Keratinocyte (primary cell): Measurements from ENCODE around the gene NCEH1. TPM values are rescaled to one million over a fixed set of nuclear protein-coding genes. Genes with fewer than 3 reads are reported as not detected.

Experiments
- DNase-seq: peaks from one replicate; pipeline ENCODE4 v3.0.0-alpha.2; 2011; ENCODE audit warnings: low read depth, missing footprints, low spot score
- FAIRE-seq: peaks from 2 replicates; lab custom pipeline; 2011; peaks lifted over from hg19 to GRCh38; lab: Jason Lieb, UNC
- H2AFZ ChIP-seq: 2 replicates; pipeline ENCODE4 v1.6.0; 2012; ENCODE audit warnings: low read length, control low read depth, inconsistent platforms; ENCODE audit not compliant: control insufficient read depth
- H3K27ac ChIP-seq: 2 replicates; pipeline ENCODE4 v1.5.1; 2011; ENCODE audit warnings: low read length; ENCODE audit not compliant: control insufficient read depth, insufficient read depth
- H3K27me3 ChIP-seq: 3 replicates; pipeline ENCODE4 v1.6.0; 2011; ENCODE audit warnings: low read length; ENCODE audit not compliant: control insufficient read depth, insufficient read depth; ENCODE audit errors: extremely low read depth
- H3K36me3 ChIP-seq, 2 experiments: 2 replicates in 1 of 2; 3 replicates in 1 of 2; pipeline ENCODE4 v1.5.1; 2011; ENCODE audit warnings: low read length in 2 of 2, mild to moderate bottlenecking in 1 of 2; ENCODE audit not compliant: control insufficient read depth in 2 of 2, insufficient read depth in 2 of 2; ENCODE audit errors: extremely low read depth in 1 of 2
- H3K4me1 ChIP-seq: 3 replicates; pipeline ENCODE4 v1.5.1; 2011; ENCODE audit warnings: low read length; ENCODE audit not compliant: control insufficient read depth, insufficient read depth; ENCODE audit errors: extremely low read depth
- H3K4me2 ChIP-seq: 3 replicates; pipeline ENCODE4 v1.6.0; 2011; ENCODE audit warnings: low read depth, low read length; ENCODE audit not compliant: control insufficient read depth, insufficient read depth; ENCODE audit errors: extremely low read depth
- H3K4me3 ChIP-seq, 3 experiments: fragments of 200-600 bp in 1 of 3; sonication (generic) in 1 of 3; 2 replicates in 2 of 3; 3 replicates in 1 of 3; pipeline ENCODE4 v1.5.1; 2011 to 2016; ENCODE audit warnings: low read length in 3 of 3, mild to moderate bottlenecking in 3 of 3, control low read depth in 2 of 3, inconsistent platforms in 1 of 3, low read depth in 1 of 3, mixed read lengths in 1 of 3, mixed run types in 1 of 3, moderate library complexity in 1 of 3; ENCODE audit not compliant: control insufficient read depth in 2 of 3, insufficient read depth in 2 of 3; ENCODE audit errors: extremely low read depth in 1 of 3
- H3K79me2 ChIP-seq: 2 replicates; pipeline ENCODE4 v1.6.0; 2012; ENCODE audit warnings: low read length; ENCODE audit not compliant: control insufficient read depth, insufficient read depth
- H3K9ac ChIP-seq: 3 replicates; pipeline ENCODE4 v1.6.0; 2011; ENCODE audit warnings: low read length; ENCODE audit not compliant: control insufficient read depth, insufficient read depth; ENCODE audit errors: extremely low read depth
- H3K9me1 ChIP-seq: 3 replicates; pipeline ENCODE4 v1.6.0; 2011; ENCODE audit warnings: low read length; ENCODE audit not compliant: control insufficient read depth, insufficient read depth; ENCODE audit errors: extremely low read depth
- H3K9me3 ChIP-seq: 2 replicates; pipeline ENCODE4 v1.5.1; 2012; ENCODE audit warnings: low read depth, low read length; ENCODE audit not compliant: control insufficient read depth
- H4K20me1 ChIP-seq: 3 replicates; pipeline ENCODE4 v1.6.0; 2011; ENCODE audit warnings: low read length; ENCODE audit not compliant: control insufficient read depth, insufficient read depth; ENCODE audit errors: extremely low read depth
- CTCF ChIP-seq, 3 experiments: IDR thresholded peaks in 1 of 3; conservative IDR thresholded peaks in 1 of 3; optimal IDR thresholded peaks in 1 of 3; 2 replicates in 2 of 3; 3 replicates in 1 of 3; pipeline versions ENCODE3 to v1.5.1; 2011; ENCODE audit warnings: low read length in 3 of 3, mild to moderate bottlenecking in 3 of 3, moderate library complexity in 2 of 3, control low read depth in 1 of 3, inconsistent platforms in 1 of 3; ENCODE audit not compliant: insufficient read depth in 2 of 3; ENCODE audit errors: extremely low read depth in 1 of 3
- EZH2 ChIP-seq: IDR thresholded peaks from one replicate; pipeline ENCODE4 v1.6.1; 2012; ENCODE audit warnings: inconsistent platforms, mild to moderate bottlenecking, low read length, moderate library complexity
- dilution Hi-C: fragments of 300-500 bp; cut with MboI; formaldehyde crosslinking; loops from one replicate; pipeline ENCODE4 v1.7.0; 2020; ENCODE audit warnings: low sequenced_read_pairs; ENCODE audit not compliant: extremely low pct_ligation_motif_present
- polyA plus RNA-seq, 5 experiments: library from polyadenylated mRNA; depleted of rRNA in 3 of 5; stranded (reverse) in 3 of 5; stranded (forward) in 1 of 5; unstranded in 1 of 5; fragments of >200 nt; gene quantifications; 1 replicate in 1 of 5; 2 replicates in 3 of 5; 3 replicates in 1 of 5; pipeline versions ENCODE4 v1.2.1 to v1.2.3, GENCODE V29; 2011 to 2012; ENCODE audit warnings: missing spikeins in 2 of 5, low read depth in 1 of 5, low replicate concordance in 1 of 5

NCEH1 gene
- polyA plus RNA-seq, 1 donor (not counting 4 experiments of a cell fraction or from before 2014, with no cell fraction given), result 13.2 TPM

- Histone ChIP-seq H3K9me1 (no peaks in the 10 kb centered on the region), H3K9ac (no peak overlapping the region), H3K27ac (no peak overlapping the region), H3K36me3 (no peaks in the 10 kb centered on the region), H4K20me1 (no peaks in the 10 kb centered on the region), H3K9me3 (no peaks in the 10 kb centered on the region), H3K27me3 (no peaks in the 10 kb centered on the region), H3K4me2 (no peak overlapping the region), H3K4me3 (no peak overlapping the region), H3K79me2 (peaks cover 6% of the 10 kb centered on the region), H3K4me1 (peaks cover 18% of the 10 kb centered on the region), H2AFZ (peak overlapping the region; percentile 21)
- DNase-seq (no peak), FAIRE-seq (no peak)
- TF ChIP-seq EZH2, result no peak
- TF ChIP-seq CTCF (optimal IDR thresholded peaks at IDR 0.05 in 1 of 3, IDR thresholded peaks at IDR 0.05 in 1 of 3, conservative IDR thresholded peaks at IDR 0.05 in 1 of 3; ENCODE audit: extremely low read depth in 1 of 3, insufficient read depth in 2 of 3, low read length in 3 of 3), result no peak
- dilution Hi-C loops, result no loop called here
Measured at GRCh38 chr3:172746475-172746874, 35.6 kb upstream of the NCEH1 start.

DNA sequence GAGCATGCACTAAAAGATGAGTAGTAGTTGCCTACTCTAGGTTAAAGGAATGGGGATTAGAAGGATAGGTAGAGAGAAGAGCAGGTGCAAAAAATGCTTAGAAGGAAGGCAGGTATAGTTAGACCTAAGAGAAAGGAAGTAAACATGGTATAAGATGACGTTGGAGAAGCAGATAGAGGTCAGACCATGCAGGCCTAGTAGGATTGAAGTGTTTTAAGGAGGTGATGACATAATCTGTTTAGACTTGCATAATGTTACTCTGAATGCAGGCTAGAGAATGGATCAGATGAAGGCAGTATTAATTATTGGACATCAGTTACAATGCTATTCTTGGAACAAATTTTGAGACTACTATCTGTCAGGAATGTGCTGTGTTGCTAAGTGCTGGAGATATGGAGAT is 28.6 kb upstream of the NCEH1 start:
- no peak for FAIRE-seq
- H3K9me3 ChIP-seq, result no peaks in the 10 kb centered on the region
- H4K20me1 ChIP-seq, result no peaks in the 10 kb centered on the region
- no peaks in the 10 kb centered on the region for H3K36me3 ChIP-seq
- TF ChIP-seq CTCF (optimal IDR thresholded peaks at IDR 0.05 in 1 of 3, IDR thresholded peaks at IDR 0.05 in 1 of 3, conservative IDR thresholded peaks at IDR 0.05 in 1 of 3; ENCODE audit: extremely low read depth in 1 of 3, insufficient read depth in 2 of 3, low read length in 3 of 3) (no peak), EZH2 (no peak)
- H3K79me2 ChIP-seq, result no peaks in the 10 kb centered on the region
- dilution Hi-C loops, result no loop called here
- H3K27me3 ChIP-seq, result no peaks in the 10 kb centered on the region
- H3K27ac ChIP-seq, result no peak overlapping the region
- H3K4me3 ChIP-seq, result no peak overlapping the region
- no peak for DNase-seq
- no peaks in the 10 kb centered on the region for H3K9me1 ChIP-seq
- peak overlapping the region; percentile 19 for H2AFZ ChIP-seq
- no peak overlapping the region for H3K9ac ChIP-seq
- no peaks in the 10 kb centered on the region for H3K4me1 ChIP-seq
- H3K4me2 ChIP-seq, result no peak overlapping the region
